Activated CD8-positive, alpha-beta T cell treated with anti-CD3 and anti-CD28 coated beads for 36 hours (primary cell): Measurements from ENCODE around the gene C1orf105. TPM values are rescaled to one million over a fixed set of nuclear protein-coding genes. Genes with fewer than 3 reads are reported as not detected.

Experiments
- ATAC-seq: fragments of 200-7000 bp; cut with Tn5 transposase; one replicate; pipeline ENCODE4 v1.10.0; 2021; ENCODE audit warnings: mild to moderate bottlenecking, moderate library complexity
- CTCF ChIA-PET: fragments of 350-600 bp; sonication (Branson Sonifier 250); formaldehyde crosslinking; loops from one replicate; lab custom pipeline; 2021; ENCODE audit warnings: antibody characterized with exemption; lab: Charles Lee
- POLR2A ChIA-PET: fragments of 350-600 bp; sonication (Branson Sonifier 250); formaldehyde crosslinking; loops from one replicate; lab custom pipeline; 2021; ENCODE audit warnings: antibody characterized with exemption; lab: Charles Lee
- DNase-seq: peaks from one replicate; pipeline ENCODE4 v3.0.0-alpha.2; 2020
- H3K27ac Mint-ChIP-seq: one replicate; pipeline ENCODE4 v1.8.0; 2021; ENCODE audit warnings: mild to moderate bottlenecking, mixed read lengths
- H3K27me3 Mint-ChIP-seq: one replicate; pipeline ENCODE4 v1.8.0; 2021; ENCODE audit warnings: mixed read lengths
- H3K36me3 Mint-ChIP-seq: one replicate; pipeline ENCODE4 v1.8.0; 2021; ENCODE audit warnings: low read depth, mixed read lengths
- H3K4me1 Mint-ChIP-seq: one replicate; pipeline ENCODE4 v1.8.0; 2021; ENCODE audit warnings: low read depth, mixed read lengths
- H3K4me3 Mint-ChIP-seq: one replicate; pipeline ENCODE4 v1.8.0; 2021; ENCODE audit warnings: mild to moderate bottlenecking, moderate library complexity, mixed read lengths
- H3K9me3 Mint-ChIP-seq: one replicate; pipeline ENCODE4 v1.8.0; 2021; ENCODE audit warnings: mixed read lengths
- CTCF ChIP-seq: fragments of 200-600 bp; IDR thresholded peaks from one replicate; pipeline ENCODE4 v1.8.0; 2022; ENCODE audit warnings: antibody characterized with exemption, mild to moderate bottlenecking
- intact Hi-C: fragments of 100-400 bp; cut with micrococcal nuclease; formaldehyde crosslinking; loops from one replicate; pipeline ENCODE4 v1.10.0; 2022
- total RNA-seq, 2 experiments: library from RNA; stranded (reverse); gene quantifications; one replicate each; pipeline ENCODE4 v1.2.3, GENCODE V29; 2021

C1orf105 gene
- total RNA-seq, 2 experiments from 2014 or later: not detected

GRCh38 chr1:172388490-172388889 is 32.0 kb upstream of the C1orf105 start:
- no peak for TF ChIP-seq CTCF
- Mint-ChIP-seq H3K9me3 (no peaks in the 10 kb centered on the region), H3K4me3 (no peak overlapping the region), H3K36me3 (no peaks in the 10 kb centered on the region), H3K27me3 (no peaks in the 10 kb centered on the region), H3K27ac (no peak overlapping the region), H3K4me1 (peaks cover 15% of the 10 kb centered on the region)
- ChIA-PET POLR2A (no interaction called here), CTCF (no interaction called here)
- no peak for ATAC-seq
- DNase-seq: no peak
- intact Hi-C loops: no loop called here

DNA sequence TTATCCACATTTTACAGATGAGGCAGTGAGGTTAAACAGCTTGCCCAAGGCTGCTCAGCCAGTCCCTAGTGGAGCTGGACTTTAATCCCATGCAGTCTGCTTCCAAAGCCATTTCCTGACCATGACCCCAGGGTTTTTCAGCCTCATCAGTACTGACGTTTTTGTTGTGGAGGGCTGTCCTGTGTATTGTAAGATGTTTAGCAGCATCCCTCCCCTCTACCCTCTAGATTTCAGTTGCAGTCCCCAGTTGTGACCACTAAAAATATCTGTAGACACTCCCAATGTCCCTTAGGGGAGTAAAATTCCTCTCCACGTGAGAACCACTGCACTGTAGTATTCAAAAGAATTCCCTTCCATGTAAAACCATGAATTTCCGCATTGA is 30.2 kb upstream of the C1orf105 start:
- Mint-ChIP-seq H3K27me3 (no peaks in the 10 kb centered on the region), H3K27ac (no peak overlapping the region), H3K36me3 (no peaks in the 10 kb centered on the region), H3K4me1 (peaks cover 32% of the 10 kb centered on the region), H3K4me3 (no peak overlapping the region), H3K9me3 (no peaks in the 10 kb centered on the region)
- DNase-seq (no peak), ATAC-seq (no peak)
- ChIA-PET POLR2A (no interaction called here), CTCF (interaction anchor here (1.1 to 2.0 kb wide), 3 partner anchors 9 to 388 kb away, joined by 3 to 9 read pairs (median 5); no protein-coding TSS in a partner anchor)
- intact Hi-C loops: loop anchor here (10.0 kb wide), 3 partner anchors 115 to 385 kb away; no protein-coding TSS in a partner anchor
- TF ChIP-seq CTCF: no peak

DNA sequence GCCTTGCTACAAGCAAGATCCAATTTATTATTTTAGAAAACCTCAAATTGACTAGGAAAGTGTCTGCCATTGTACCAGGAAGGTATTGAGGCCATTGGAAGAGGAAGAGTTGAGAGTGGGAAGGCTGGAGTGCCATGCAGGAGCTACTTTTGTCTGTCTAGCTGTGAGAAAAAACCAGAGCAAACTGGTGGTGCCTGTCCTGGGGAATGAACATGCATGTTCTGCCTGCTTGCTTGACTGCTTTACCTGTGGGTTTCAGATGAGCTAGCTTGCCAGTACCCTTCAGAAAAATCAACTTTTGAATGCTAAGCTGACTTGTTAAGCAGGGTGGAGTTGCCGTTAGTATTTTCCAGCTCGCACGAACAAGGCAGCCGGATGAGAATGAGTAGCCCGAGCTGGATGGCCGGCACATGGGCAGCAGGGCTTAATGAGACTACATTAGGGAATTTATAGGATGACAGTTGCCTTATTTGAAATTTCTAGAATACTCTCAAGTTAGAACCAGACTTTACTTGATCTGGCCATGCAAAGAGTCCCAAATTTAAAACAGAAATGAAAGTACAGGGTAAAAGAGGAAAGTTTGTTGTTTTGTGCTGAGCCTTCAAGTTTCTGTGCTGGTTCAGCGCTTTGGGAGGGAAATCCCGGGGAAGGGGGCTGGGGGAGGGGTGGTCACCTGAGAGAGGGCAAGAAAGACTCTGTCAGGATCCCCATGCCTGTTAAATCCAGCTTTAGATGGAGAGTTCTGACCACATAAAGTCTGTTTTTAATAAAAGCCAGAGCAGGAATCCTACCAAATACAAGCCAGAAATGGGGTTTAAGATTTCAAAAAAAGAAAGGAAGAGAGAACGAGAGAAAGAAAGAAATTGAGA is 29.6 kb upstream of the C1orf105 start:
- Mint-ChIP-seq H3K4me1 (peaks cover 38% of the 10 kb centered on the region), H3K9me3 (no peaks in the 10 kb centered on the region), H3K27ac (peak overlapping the region; percentile 30), H3K4me3 (no peak overlapping the region), H3K27me3 (no peaks in the 10 kb centered on the region), H3K36me3 (no peaks in the 10 kb centered on the region)
- no peak for ATAC-seq
- no peak for TF ChIP-seq CTCF
- ChIA-PET POLR2A (interaction anchor here (0.5 kb wide), 1 partner anchor 32 kb away, joined by 3 read pairs; no protein-coding TSS in a partner anchor), CTCF (interaction anchor here (1.0 to 2.0 kb wide), 4 partner anchors 8 to 389 kb away, joined by 3 to 9 read pairs (median 4); partner anchors contain the start of gene PIGC)
- intact Hi-C loops: loop anchor here (10.0 kb wide), 3 partner anchors 116 to 386 kb away; no protein-coding TSS in a partner anchor
- no peak for DNase-seq

GRCh38 chr1:172391976-172392375 is 28.5 kb upstream of the C1orf105 start:
- no peak for TF ChIP-seq CTCF

More at GRCh38 chr1:172391976-172392375, 28.5 kb upstream of the C1orf105 start:
- H3K27me3 Mint-ChIP-seq: no peaks in the 10 kb centered on the region
- H3K9me3 Mint-ChIP-seq: no peaks in the 10 kb centered on the region
- CTCF ChIA-PET: interaction anchor here (0.8 to 1.7 kb wide), 2 partner anchors 15 to 25 kb away, joined by 3 to 7 read pairs; no protein-coding TSS in a partner anchor
- intact Hi-C loops: loop anchor here (10.0 kb wide), 3 partner anchors 117 to 387 kb away; no protein-coding TSS in a partner anchor
- H3K4me1 Mint-ChIP-seq: peaks cover 45% of the 10 kb centered on the region
- no peaks in the 10 kb centered on the region for H3K36me3 Mint-ChIP-seq
- ATAC-seq (no peak), DNase-seq (no peak)
- no peak overlapping the region for H3K4me3 Mint-ChIP-seq
- POLR2A ChIA-PET: interaction anchor here (0.8 to 0.9 kb wide), 2 partner anchors 53 to 99 kb away, joined by 3 to 4 read pairs; no protein-coding TSS in a partner anchor
- no peak overlapping the region for H3K27ac Mint-ChIP-seq
